Measurements from ENCODE around the gene HAPSTR1.

Gene HAPSTR1

GRCh38 chr16:9094011-9094846 is 2.8 kb downstream of the HAPSTR1 start:
- intact Hi-C loops (cut with DNase I; ENCODE audit: low total_unique reads) = loop anchor here (5.0 to 10.0 kb wide), 2 partner anchors 132 to 229 kb away; partner anchors contain the start of genes CARHSP1 and USP7
- Histone ChIP-seq H3K27ac (peak overlapping the region in 1 of 2 donors; percentile 98), H3K27me3 (no peaks in the 10 kb centered on the region), H3K4me3 (peak overlapping the region; percentile 65 to 84), H3K4me1 (peaks cover 0 to 71% (median 53%) of the 10 kb centered on the region in 4 donors), H3K9me3 (no peaks in the 10 kb centered on the region), H3K36me3 (peaks cover 0 to 5% (median 0%) of the 10 kb centered on the region in 3 donors)
- no peak for TF ChIP-seq CTCF (IDR thresholded peaks at IDR 0.05)
- no peak for DNase-seq

DNA sequence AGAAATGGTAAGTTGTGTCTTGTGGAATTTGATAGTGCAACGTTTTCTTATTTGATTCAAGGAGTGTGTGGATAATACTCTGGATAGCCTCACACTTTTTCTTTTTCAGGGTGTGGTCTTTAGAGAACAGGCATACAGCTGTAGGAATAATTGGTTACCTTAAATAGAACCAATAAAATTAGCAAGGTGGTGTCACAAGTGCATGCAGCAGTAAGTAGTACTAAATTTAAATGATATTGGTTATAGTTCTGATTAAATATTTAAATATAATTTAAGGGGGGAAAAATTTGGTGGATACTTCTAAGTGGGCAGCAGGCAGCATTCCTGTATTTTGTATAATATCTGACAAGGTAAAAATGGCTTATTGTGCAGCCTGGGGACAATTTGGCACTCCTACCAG is 3.7 kb downstream of the HAPSTR1 start:
- Histone ChIP-seq H3K9me3 (no peaks in the 10 kb centered on the region), H3K36me3 (peaks cover 0 to 5% (median 0%) of the 10 kb centered on the region in 3 donors), H3K4me3 (peak overlapping the region in 1 of 2 donors; percentile 65), H3K27me3 (no peaks in the 10 kb centered on the region), H3K4me1 (peaks cover 0 to 76% (median 58%) of the 10 kb centered on the region in 4 donors), H3K27ac (peak overlapping the region in 1 of 2 donors; percentile 23)
- TF ChIP-seq CTCF (IDR thresholded peaks at IDR 0.05) = no peak
- intact Hi-C loops (cut with DNase I; ENCODE audit: low total_unique reads) = loop anchor here (10.0 kb wide), 1 partner anchor 230 kb away; the partner anchor contains the start of gene CARHSP1
- DNase-seq = no peak

- no peak for DNase-seq
- Histone ChIP-seq H3K27me3 (no peaks in the 10 kb centered on the region), H3K4me1 (peaks cover 0 to 79% (median 56%) of the 10 kb centered on the region in 4 donors), H3K4me3 (peak overlapping the region in 1 of 2 donors; percentile 65), H3K36me3 (peaks cover 0 to 10% (median 0%) of the 10 kb centered on the region in 3 donors), H3K27ac (peak overlapping the region in 1 of 2 donors; percentile 23), H3K9me3 (no peaks in the 10 kb centered on the region)
- intact Hi-C loops (cut with DNase I; ENCODE audit: low total_unique reads) = loop anchor here (10.0 kb wide), 1 partner anchor 231 kb away; the partner anchor contains the start of gene CARHSP1
- TF ChIP-seq CTCF (IDR thresholded peaks at IDR 0.05) = no peak
Observed at GRCh38 chr16:9095656-9096397, 4.4 kb downstream of the HAPSTR1 start.

DNA sequence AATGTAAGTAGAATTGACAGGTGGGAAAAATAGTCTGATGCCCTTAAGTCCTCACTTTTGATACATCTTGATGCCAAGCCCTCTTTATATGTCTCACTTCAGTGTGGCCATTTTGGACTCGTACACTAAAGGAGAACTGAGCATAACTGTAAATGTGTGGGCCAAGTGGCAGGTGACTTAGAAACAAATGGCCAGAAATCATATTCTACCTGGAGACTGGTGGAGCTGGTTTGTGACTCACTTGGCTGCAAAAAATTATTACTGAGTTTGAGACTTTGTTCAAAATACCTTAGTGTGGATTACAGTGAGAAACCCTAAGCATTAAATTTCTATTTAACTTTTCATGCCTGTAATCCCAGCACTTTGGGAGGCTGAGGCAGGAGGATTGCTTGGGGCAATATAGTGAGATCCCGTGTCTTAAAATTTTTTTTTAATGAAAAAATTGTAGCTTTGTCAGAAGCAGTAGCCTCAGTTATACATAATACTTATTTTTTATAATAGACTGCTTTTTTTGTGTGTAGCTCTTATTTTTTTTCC is 5.0 kb downstream of the HAPSTR1 start:
- Histone ChIP-seq H3K27ac (no peak overlapping the region), H3K4me3 (no peak overlapping the region), H3K9me3 (no peaks in the 10 kb centered on the region), H3K36me3 (peaks cover 0 to 12% (median 0%) of the 10 kb centered on the region in 3 donors), H3K27me3 (no peaks in the 10 kb centered on the region), H3K4me1 (peaks cover 0 to 86% (median 60%) of the 10 kb centered on the region in 4 donors)
- intact Hi-C loops (cut with DNase I; ENCODE audit: low total_unique reads) = loop anchor here (10.0 kb wide), 1 partner anchor 232 kb away; the partner anchor contains the start of gene CARHSP1
- no peak for TF ChIP-seq CTCF (IDR thresholded peaks at IDR 0.05)
- DNase-seq = no peak
